Body of pancreas (tissue), 4 donors: ENCODE measurements around the gene PLCH1.

ENCODE experiments used
- CTCF ChIP-seq, 7 experiments: fragments of 450-650 bp in 4 of 7; fragments of 200-600 bp in 3 of 7; sonication (generic) in 3 of 7; IDR thresholded peaks; one replicate each; pipeline ENCODE4 v1.5.1; 2016 to 2019; ENCODE audit warnings: antibody characterized with exemption in 7 of 7
- POLR2A ChIP-seq, 3 donors: fragments of 450-650 bp; IDR thresholded peaks; one replicate each; pipeline ENCODE4 v1.6.1; 2016; ENCODE audit warnings: antibody characterized with exemption in 3 of 3, mild to moderate bottlenecking in 2 of 3

GRCh38 chr3:155747286-155747945 lies 2.5 kb upstream of the PLCH1 start:
- TF ChIP-seq POLR2A (IDR thresholded peaks at IDR 0.05), result no peak
- TF ChIP-seq CTCF (IDR thresholded peaks at IDR 0.05), result no peak
